Measurements from ENCODE around the gene ATG7.
A peak's percentile ranks its signal among the peaks of the same experiment; 100 is the strongest.

The ATG7 gene

GRCh38 chr3:11271986-11272904 lies at the start of gene ATG7:
Gene ATG7, plus strand, starts transcription at chr3:11272397. Its CDS starts 26,299 bp downstream, at chr3:11298696.
- DNase-seq (ENCODE audit: low read depth in 2 of 2): peak; percentile 96

GRCh38 chr3:11224010-11224409 lies 48.2 kb upstream of the ATG7 start:
- DNase-seq (ENCODE audit: low read depth in 2 of 2): no peak

GRCh38 chr3:11224870-11225229 lies 47.3 kb upstream of the ATG7 start:
- no peak for DNase-seq (ENCODE audit: low read depth in 2 of 2)

GRCh38 chr3:11226042-11226370 lies 46.2 kb upstream of the ATG7 start:
- DNase-seq (ENCODE audit: low read depth in 2 of 2): no peak

GRCh38 chr3:11228041-11228440 lies 44.2 kb upstream of the ATG7 start:
- DNase-seq (ENCODE audit: low read depth in 2 of 2): no peak

GRCh38 chr3:11230125-11230524 lies 42.1 kb upstream of the ATG7 start:
- no peak for DNase-seq (ENCODE audit: low read depth in 2 of 2)

GRCh38 chr3:11230832-11231231 lies 41.4 kb upstream of the ATG7 start:
- no peak for DNase-seq (ENCODE audit: low read depth in 2 of 2)

- DNase-seq (ENCODE audit: low read depth in 2 of 2): no peak
Observed at GRCh38 chr3:11235385-11235784, 36.8 kb upstream of the ATG7 start.

- DNase-seq (ENCODE audit: low read depth in 2 of 2): peak; percentile 49 to 62
Observed at GRCh38 chr3:11236588-11237461, 35.4 kb upstream of the ATG7 start.

- peak in 1 of 2 donors; percentile 15 for DNase-seq (ENCODE audit: low read depth in 2 of 2)
Observed at GRCh38 chr3:11238060-11238459, 34.1 kb upstream of the ATG7 start.

- DNase-seq (ENCODE audit: low read depth in 2 of 2): no peak
Observed at GRCh38 chr3:11238880-11239279, 33.3 kb upstream of the ATG7 start.

GRCh38 chr3:11239796-11240195 lies 32.4 kb upstream of the ATG7 start:
- DNase-seq (ENCODE audit: low read depth in 2 of 2): no peak

GRCh38 chr3:11240496-11240895 lies 31.7 kb upstream of the ATG7 start:
- peak; percentile 38 to 64 for DNase-seq (ENCODE audit: low read depth in 2 of 2)

GRCh38 chr3:11244121-11244677 lies 28.0 kb upstream of the ATG7 start:
- no peak for DNase-seq (ENCODE audit: low read depth in 2 of 2)

GRCh38 chr3:11245276-11245675 lies 26.9 kb upstream of the ATG7 start:
- DNase-seq (ENCODE audit: low read depth in 2 of 2): no peak

GRCh38 chr3:11245827-11246662 lies 26.2 kb upstream of the ATG7 start:
- no peak for DNase-seq (ENCODE audit: low read depth in 2 of 2)

- DNase-seq (ENCODE audit: low read depth in 2 of 2): no peak
Observed at GRCh38 chr3:11246663-11246970, 25.6 kb upstream of the ATG7 start.

- no peak for DNase-seq (ENCODE audit: low read depth in 2 of 2)
Observed at GRCh38 chr3:11247362-11247761, 24.8 kb upstream of the ATG7 start.

GRCh38 chr3:11248596-11248995 lies 23.6 kb upstream of the ATG7 start:
- DNase-seq (ENCODE audit: low read depth in 2 of 2): no peak

GRCh38 chr3:11250902-11251806 lies 21.0 kb upstream of the ATG7 start:
- DNase-seq (ENCODE audit: low read depth in 2 of 2): no peak

GRCh38 chr3:11251807-11252176 lies 20.4 kb upstream of the ATG7 start:
- DNase-seq (ENCODE audit: low read depth in 2 of 2): no peak
